22Rv1 (cell line): ENCODE results near the gene ZC3H13.

Source experiments
- CTCF ChIP-seq: fragments of 450-650 bp; IDR thresholded peaks from 2 replicates; pipeline ENCODE4 v1.5.1; 2017; ENCODE audit warnings: mild to moderate bottlenecking
- ZFX ChIP-seq: fragments of 450-650 bp; IDR thresholded peaks from 2 replicates; pipeline ENCODE4 v1.6.1; 2017; ENCODE audit warnings: antibody characterized with exemption, borderline replicate concordance

DNA sequence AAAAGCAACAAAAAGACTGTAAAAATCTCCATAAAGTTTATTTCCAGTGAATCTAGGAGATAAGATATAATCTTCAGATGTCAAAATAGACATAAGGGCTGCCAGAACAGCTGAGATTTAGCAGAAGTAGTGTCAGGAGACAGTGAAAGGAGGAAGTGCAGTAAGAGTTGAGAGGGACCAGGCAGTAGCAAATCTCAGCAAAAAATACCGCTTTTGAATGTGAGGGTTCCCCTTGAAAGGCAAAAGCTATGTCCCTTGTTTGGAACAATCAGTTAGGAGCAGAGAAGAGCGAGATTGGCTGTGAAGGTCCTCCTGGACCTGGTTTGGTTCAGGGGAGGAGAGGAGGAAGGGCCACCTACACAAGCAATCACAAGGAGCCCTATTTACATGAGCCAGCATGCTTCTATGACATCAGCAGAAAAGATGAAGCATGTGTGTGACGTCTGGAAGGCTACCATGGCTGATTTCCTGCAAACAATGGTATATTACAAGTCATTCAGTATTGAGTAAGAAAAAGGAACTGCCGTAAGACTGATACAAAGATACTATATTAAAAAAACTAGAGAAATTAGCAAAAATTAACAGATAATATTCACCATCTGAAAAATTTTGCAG, 102.1 kb downstream of the ZC3H13 start:
- TF ChIP-seq CTCF: no peak
- TF ChIP-seq ZFX: no peak
